OCI-LY3 (cell line): ENCODE data around the gene PPARGC1A.

Source experiments
- H2AFZ ChIP-seq: fragments of 200-600, 300-600 bp; shearing (Covaris generic); 2 replicates; pipeline ENCODE4 v1.6.0; 2014; ENCODE audit warnings: antibody characterized with exemption, low read depth, low read length
- H3K27ac ChIP-seq: fragments of 200-600, 300-600 bp; sonication (generic); 2 replicates; pipeline ENCODE4 v1.5.1; 2014; ENCODE audit warnings: mild to moderate bottlenecking, low read length, moderate library complexity, mixed read lengths
- H3K27me3 ChIP-seq: fragments of 200-600, 300-600 bp; sonication (generic); 2 replicates; pipeline ENCODE4 v1.6.1; 2014; ENCODE audit warnings: low read depth, low read length, mixed read lengths
- H3K36me3 ChIP-seq: fragments of 200-600, 300-600 bp; sonication (generic); replicated peaks from 2 replicates; pipeline ENCODE3; 2014; ENCODE audit warnings: low read depth, low read length, mixed read lengths
- H3K4me1 ChIP-seq: fragments of 300-600, 200-600 bp; sonication (generic); 2 replicates; pipeline ENCODE4 v1.6.1; 2014; ENCODE audit warnings: low read length, mixed read lengths
- H3K4me2 ChIP-seq: fragments of 200-600, 300-600 bp; sonication (generic); 2 replicates; pipeline ENCODE4 v1.6.1; 2014; ENCODE audit warnings: low read length, mixed read lengths
- H3K4me3 ChIP-seq: fragments of 300-600, 200-600 bp; sonication (generic); 2 replicates; pipeline ENCODE4 v1.5.1; 2014; ENCODE audit warnings: antibody characterized with exemption, mild to moderate bottlenecking, low read length, moderate library complexity
- H3K79me2 ChIP-seq: fragments of 300-600, 200-600 bp; shearing (Covaris generic); 2 replicates; pipeline ENCODE4 v1.6.1; 2014; ENCODE audit warnings: mild to moderate bottlenecking, low read length, mixed read lengths
- H3K9ac ChIP-seq: fragments of 300-600, 200-600 bp; shearing (Covaris generic); 2 replicates; pipeline ENCODE4 v1.6.0; 2014; ENCODE audit warnings: mild to moderate bottlenecking, low read length, moderate library complexity
- H3K9me3 ChIP-seq: fragments of 200-600, 300-600 bp; shearing (Covaris generic); 2 replicates; pipeline ENCODE4 v1.6.1; 2014; ENCODE audit warnings: low read length, mixed read lengths; ENCODE audit not compliant: insufficient read depth
- H4K20me1 ChIP-seq: fragments of 200-600, 300-600 bp; sonication (generic); 2 replicates; pipeline ENCODE4 v1.6.1; 2016; ENCODE audit warnings: low read length, mixed read lengths; ENCODE audit not compliant: insufficient read depth
- EZH2phosphoT487 ChIP-seq: fragments of 200-600 bp; shearing (Covaris generic); IDR thresholded peaks from 2 replicates; pipeline ENCODE4 v1.6.1; 2018; ENCODE audit warnings: antibody characterized with exemption, mixed run types, low read depth
- TF ChIP-seq, protein P1 (sequence below): fragments of 200-600, 300-600 bp; sonication (generic); IDR thresholded peaks from 2 replicates; pipeline ENCODE4 v1.5.1; 2014; ENCODE audit warnings: antibody characterized with exemption, low read length, low read depth

PPARGC1A gene

DNA sequence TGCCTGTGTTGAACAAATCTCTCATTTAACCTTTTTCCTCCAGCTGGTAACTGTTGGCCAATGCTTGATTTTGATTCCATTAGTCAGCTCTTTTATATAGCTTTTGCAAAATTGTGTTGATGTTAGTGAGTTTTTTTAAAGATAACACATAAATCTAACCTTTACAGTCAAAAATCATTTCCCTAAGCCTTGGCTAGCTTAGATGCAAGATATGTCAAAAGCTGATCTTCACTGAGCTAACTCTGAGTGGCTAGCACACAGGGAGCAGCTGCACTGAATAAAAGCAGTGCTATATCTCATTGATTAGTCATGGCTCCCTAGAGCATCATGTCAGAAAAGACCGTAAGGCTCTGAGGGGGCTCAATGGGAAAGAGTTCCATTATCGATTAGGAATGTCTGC is 78.7 kb downstream of the PPARGC1A start:
- H3K36me3 ChIP-seq: no peaks in the 10 kb centered on the region
- no peaks in the 10 kb centered on the region for H3K27me3 ChIP-seq
- TF ChIP-seq, protein P1, sequence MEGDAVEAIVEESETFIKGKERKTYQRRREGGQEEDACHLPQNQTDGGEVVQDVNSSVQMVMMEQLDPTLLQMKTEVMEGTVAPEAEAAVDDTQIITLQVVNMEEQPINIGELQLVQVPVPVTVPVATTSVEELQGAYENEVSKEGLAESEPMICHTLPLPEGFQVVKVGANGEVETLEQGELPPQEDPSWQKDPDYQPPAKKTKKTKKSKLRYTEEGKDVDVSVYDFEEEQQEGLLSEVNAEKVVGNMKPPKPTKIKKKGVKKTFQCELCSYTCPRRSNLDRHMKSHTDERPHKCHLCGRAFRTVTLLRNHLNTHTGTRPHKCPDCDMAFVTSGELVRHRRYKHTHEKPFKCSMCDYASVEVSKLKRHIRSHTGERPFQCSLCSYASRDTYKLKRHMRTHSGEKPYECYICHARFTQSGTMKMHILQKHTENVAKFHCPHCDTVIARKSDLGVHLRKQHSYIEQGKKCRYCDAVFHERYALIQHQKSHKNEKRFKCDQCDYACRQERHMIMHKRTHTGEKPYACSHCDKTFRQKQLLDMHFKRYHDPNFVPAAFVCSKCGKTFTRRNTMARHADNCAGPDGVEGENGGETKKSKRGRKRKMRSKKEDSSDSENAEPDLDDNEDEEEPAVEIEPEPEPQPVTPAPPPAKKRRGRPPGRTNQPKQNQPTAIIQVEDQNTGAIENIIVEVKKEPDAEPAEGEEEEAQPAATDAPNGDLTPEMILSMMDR: no peak
- TF ChIP-seq EZH2phosphoT487: no peak
- H2AFZ ChIP-seq: no peak overlapping the region
- no peak overlapping the region for H3K27ac ChIP-seq
- H3K4me1 ChIP-seq: no peaks in the 10 kb centered on the region
- H3K4me2 ChIP-seq: no peak overlapping the region
- H3K9me3 ChIP-seq: no peaks in the 10 kb centered on the region
- no peak overlapping the region for H3K9ac ChIP-seq
- no peak overlapping the region for H3K4me3 ChIP-seq
- no peaks in the 10 kb centered on the region for H3K79me2 ChIP-seq
- H4K20me1 ChIP-seq: no peaks in the 10 kb centered on the region

DNA sequence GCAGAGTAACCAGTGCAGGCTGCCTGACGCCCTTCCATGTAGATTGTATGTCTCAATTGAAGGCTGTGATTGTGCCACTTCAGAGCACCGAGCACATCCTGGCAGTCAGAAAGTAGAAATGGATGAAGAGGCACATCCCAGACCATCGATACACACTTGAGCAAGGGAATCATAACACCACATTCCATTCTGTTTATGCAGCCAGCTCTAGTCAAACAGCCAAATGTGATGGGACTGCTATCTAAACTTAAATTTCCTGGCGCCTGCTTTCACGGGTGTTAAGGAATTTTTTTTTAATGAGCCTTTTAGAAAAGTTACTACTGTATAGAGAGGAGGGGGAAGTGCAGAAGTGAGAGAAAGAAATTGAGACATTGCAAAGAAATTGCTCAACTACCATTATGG is 84.4 kb downstream of the PPARGC1A start:
- H3K79me2 ChIP-seq: no peaks in the 10 kb centered on the region
- no peak overlapping the region for H3K4me2 ChIP-seq
- no peaks in the 10 kb centered on the region for H3K36me3 ChIP-seq
- no peak overlapping the region for H3K27ac ChIP-seq
- H3K27me3 ChIP-seq: no peaks in the 10 kb centered on the region
- H3K9ac ChIP-seq: no peak overlapping the region
- no peaks in the 10 kb centered on the region for H3K9me3 ChIP-seq
- H3K4me3 ChIP-seq: no peak overlapping the region
- H2AFZ ChIP-seq: no peak overlapping the region
- no peaks in the 10 kb centered on the region for H4K20me1 ChIP-seq
- TF ChIP-seq EZH2phosphoT487: no peak
- TF ChIP-seq, protein P1: no peak
- no peaks in the 10 kb centered on the region for H3K4me1 ChIP-seq

DNA sequence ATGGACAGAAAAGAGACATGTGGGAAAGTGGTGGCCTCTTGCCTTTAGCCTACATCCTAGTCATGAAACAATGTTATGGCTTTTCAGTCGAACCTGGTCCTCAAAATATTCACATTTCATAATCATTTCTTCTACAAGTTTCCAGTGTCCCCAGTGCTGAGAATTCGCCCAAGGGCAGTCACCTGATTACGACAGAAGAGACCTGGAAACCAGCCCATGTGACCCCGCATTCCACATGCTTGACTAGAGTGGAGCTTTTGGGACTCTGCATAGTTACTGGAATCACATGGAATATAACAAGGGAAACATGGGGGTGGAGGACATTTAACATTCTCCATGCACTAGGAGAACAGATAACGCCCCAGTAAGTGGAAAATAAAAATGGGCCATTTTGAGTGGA is 100.1 kb downstream of the PPARGC1A start:
- Histone ChIP-seq H3K79me2 (no peaks in the 10 kb centered on the region), H3K9ac (no peak overlapping the region), H3K27me3 (no peaks in the 10 kb centered on the region), H3K9me3 (no peaks in the 10 kb centered on the region), H3K4me3 (no peak overlapping the region), H3K27ac (no peak overlapping the region), H3K4me1 (no peaks in the 10 kb centered on the region), H4K20me1 (no peaks in the 10 kb centered on the region), H3K36me3 (no peaks in the 10 kb centered on the region), H3K4me2 (no peak overlapping the region), H2AFZ (no peak overlapping the region)
- TF ChIP-seq EZH2phosphoT487: no peak
- TF ChIP-seq, protein P1: no peak

DNA sequence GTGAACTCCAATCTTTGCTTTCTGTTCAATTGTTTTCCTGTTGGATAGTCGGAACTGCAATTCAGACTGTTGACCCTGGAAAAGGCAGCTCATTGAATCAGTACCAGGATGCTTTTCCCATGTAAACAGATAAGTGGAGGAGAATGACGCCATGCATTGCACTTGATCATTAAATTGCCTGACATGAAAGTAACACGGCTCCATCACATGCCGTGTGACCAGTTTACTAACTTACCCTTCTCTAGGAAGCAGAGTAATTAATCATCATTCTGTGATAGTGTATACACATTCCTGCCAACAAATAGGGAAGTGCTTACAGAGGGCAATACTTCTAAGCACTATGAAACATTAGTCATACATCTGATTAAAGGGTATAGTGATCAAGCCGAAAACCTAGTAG is 101.4 kb downstream of the PPARGC1A start:
- Histone ChIP-seq H2AFZ (no peak overlapping the region), H3K4me3 (no peak overlapping the region), H3K36me3 (no peaks in the 10 kb centered on the region), H3K27me3 (no peaks in the 10 kb centered on the region), H3K4me1 (no peaks in the 10 kb centered on the region), H3K79me2 (no peaks in the 10 kb centered on the region), H3K27ac (no peak overlapping the region), H3K9ac (no peak overlapping the region), H4K20me1 (no peaks in the 10 kb centered on the region), H3K9me3 (no peaks in the 10 kb centered on the region), H3K4me2 (no peak overlapping the region)
- TF ChIP-seq EZH2phosphoT487: no peak
- TF ChIP-seq, protein P1: no peak
